OCI-LY7 (cell line): ENCODE data around the gene HLA-DPB1. TPM values are rescaled to one million over a fixed set of nuclear protein-coding genes. Genes with fewer than 3 reads are reported as not detected.

ENCODE experiments used
- BruUV-seq: library from RNA; stranded (reverse); fragments of 400-500 nt; replicated peaks from 2 replicates; lab custom pipeline; 2021; lab: Mats Ljungman, UMichigan
- CTCF ChIA-PET: fragments of 300-600 bp; sonication (Branson Sonifier 250); formaldehyde crosslinking; loops from one replicate; lab custom pipeline; 2022; ENCODE audit warnings: antibody characterized with exemption; ENCODE audit not compliant: unreplicated experiment; lab: Charles Lee
- POLR2A ChIA-PET: fragments of 300-600 bp; sonication (Branson Sonifier 250); formaldehyde crosslinking; loops from one replicate; lab custom pipeline; 2022; ENCODE audit warnings: antibody characterized with exemption; lab: Charles Lee
- DNase-seq: peaks from one replicate; pipeline ENCODE4 v3.0.0-alpha.2; 2015; ENCODE audit warnings: low spot score
- H2AFZ ChIP-seq: fragments of 200-600 bp; sonication (generic), shearing (Covaris generic); 2 replicates; pipeline ENCODE4 v1.6.1; 2014; ENCODE audit warnings: mild to moderate bottlenecking, antibody characterized with exemption, low read length, moderate library complexity
- H3K27ac ChIP-seq: fragments of 200-600 bp; sonication (generic); 2 replicates; pipeline ENCODE4 v1.5.1; 2014; ENCODE audit warnings: mixed run types, low read depth, mild to moderate bottlenecking, moderate library complexity, low read length, inconsistent platforms; ENCODE audit not compliant: poor library complexity, severe bottlenecking
- H3K36me3 ChIP-seq: fragments of 200-600 bp; sonication (generic); 2 replicates; pipeline ENCODE4 v1.6.1; 2014; ENCODE audit warnings: mild to moderate bottlenecking, antibody characterized with exemption, low read length, moderate library complexity, mixed read lengths; ENCODE audit not compliant: insufficient read depth
- H3K4me1 ChIP-seq: fragments of 200-600 bp; sonication (generic); 2 replicates; pipeline ENCODE4 v1.5.1; 2014; ENCODE audit warnings: mild to moderate bottlenecking, low read length; ENCODE audit not compliant: insufficient read depth, poor library complexity, severe bottlenecking
- H3K4me2 ChIP-seq: fragments of 200-600 bp; sonication (generic); 2 replicates; pipeline ENCODE4 v1.6.1; 2014; ENCODE audit warnings: mild to moderate bottlenecking, low read length
- H3K4me3 ChIP-seq: fragments of 200-600 bp; sonication (generic); 2 replicates; pipeline ENCODE4 v1.5.1; 2014; ENCODE audit warnings: mild to moderate bottlenecking, low read depth, low read length; ENCODE audit not compliant: poor library complexity, severe bottlenecking
- H3K79me2 ChIP-seq: fragments of 200-600 bp; sonication (generic); 2 replicates; pipeline ENCODE4 v1.6.1; 2016; ENCODE audit warnings: low read depth, mild to moderate bottlenecking, low read length, moderate library complexity, mixed read lengths; ENCODE audit not compliant: insufficient read depth
- H3K9me2 ChIP-seq: fragments of 200-600 bp; sonication (generic); 2 replicates; pipeline ENCODE4 v1.6.1; 2016; ENCODE audit warnings: mild to moderate bottlenecking, low read length, mixed read lengths; ENCODE audit not compliant: insufficient read depth
- H3K9me3 ChIP-seq: fragments of 200-600 bp; sonication (generic); 2 replicates; pipeline ENCODE4 v1.6.1; 2014; ENCODE audit warnings: mild to moderate bottlenecking, mixed run types, low read length, mixed read lengths
- H4K20me1 ChIP-seq: fragments of 200-600 bp; sonication (generic); 2 replicates; pipeline ENCODE4 v1.6.1; 2014; ENCODE audit warnings: mild to moderate bottlenecking, antibody characterized with exemption, low read length, moderate library complexity, mixed read lengths; ENCODE audit not compliant: insufficient read depth
- EZH2phosphoT487 ChIP-seq: fragments of 200-600 bp; sonication (generic); IDR thresholded peaks from 2 replicates; pipeline ENCODE4 v1.6.1; 2018; ENCODE audit warnings: low read depth, borderline replicate concordance, mild to moderate bottlenecking, mixed run types, antibody characterized with exemption, low read length, moderate library complexity, mixed read lengths
- intact Hi-C: fragments of 100-400 bp; cut with micrococcal nuclease; formaldehyde crosslinking; loops from one replicate; pipeline ENCODE4 v1.10.0; 2022; ENCODE audit not compliant: unreplicated experiment
- total RNA-seq, 2 experiments: library from RNA; depleted of rRNA in 1 of 2; stranded (reverse); fragments of >200 nt in 1 of 2; shearing (Covaris generic) in 1 of 2; gene quantifications; 2 replicates each; pipeline ENCODE4 v1.2.3, GENCODE V29; 2014 to 2022
- TF ChIP-seq, protein P1 (sequence below): fragments of 200-600 bp; sonication (generic); conservative IDR thresholded peaks from 2 replicates; pipeline ENCODE4 v1.5.1; 2014; ENCODE audit warnings: mild to moderate bottlenecking, antibody characterized with exemption, low read length, moderate library complexity, mixed read lengths

The HLA-DPB1 gene
- total RNA-seq, 2 experiments from 2014 or later = 74.5 to 117 TPM

GRCh38 chr6:33080127-33081089 is 4.6 kb downstream of the HLA-DPB1 start:
- Histone ChIP-seq H3K4me3 (no peak overlapping the region), H3K27ac (no peak overlapping the region), H3K36me3 (peaks cover 57% of the 10 kb centered on the region), H3K9me3 (no peaks in the 10 kb centered on the region), H3K4me2 (no peak overlapping the region), H3K4me1 (peaks cover 20% of the 10 kb centered on the region), H3K9me2 (no peaks in the 10 kb centered on the region), H3K79me2 (peaks cover 25% of the 10 kb centered on the region), H4K20me1 (no peaks in the 10 kb centered on the region), H2AFZ (no peak overlapping the region)
- no peak for DNase-seq
- CTCF ChIA-PET = no interaction called here
- POLR2A ChIA-PET = no interaction called here
- no peak for TF ChIP-seq EZH2phosphoT487
- TF ChIP-seq, protein P1, sequence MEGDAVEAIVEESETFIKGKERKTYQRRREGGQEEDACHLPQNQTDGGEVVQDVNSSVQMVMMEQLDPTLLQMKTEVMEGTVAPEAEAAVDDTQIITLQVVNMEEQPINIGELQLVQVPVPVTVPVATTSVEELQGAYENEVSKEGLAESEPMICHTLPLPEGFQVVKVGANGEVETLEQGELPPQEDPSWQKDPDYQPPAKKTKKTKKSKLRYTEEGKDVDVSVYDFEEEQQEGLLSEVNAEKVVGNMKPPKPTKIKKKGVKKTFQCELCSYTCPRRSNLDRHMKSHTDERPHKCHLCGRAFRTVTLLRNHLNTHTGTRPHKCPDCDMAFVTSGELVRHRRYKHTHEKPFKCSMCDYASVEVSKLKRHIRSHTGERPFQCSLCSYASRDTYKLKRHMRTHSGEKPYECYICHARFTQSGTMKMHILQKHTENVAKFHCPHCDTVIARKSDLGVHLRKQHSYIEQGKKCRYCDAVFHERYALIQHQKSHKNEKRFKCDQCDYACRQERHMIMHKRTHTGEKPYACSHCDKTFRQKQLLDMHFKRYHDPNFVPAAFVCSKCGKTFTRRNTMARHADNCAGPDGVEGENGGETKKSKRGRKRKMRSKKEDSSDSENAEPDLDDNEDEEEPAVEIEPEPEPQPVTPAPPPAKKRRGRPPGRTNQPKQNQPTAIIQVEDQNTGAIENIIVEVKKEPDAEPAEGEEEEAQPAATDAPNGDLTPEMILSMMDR = no peak
- no TSS peak for BruUV-seq
- intact Hi-C loops = no loop called here

- DNase-seq = no peak
- H3K79me2 ChIP-seq = peaks cover 20% of the 10 kb centered on the region
Observed at GRCh38 chr6:33081098-33081824, 5.5 kb downstream of the HLA-DPB1 start.

More at GRCh38 chr6:33081098-33081824, 5.5 kb downstream of the HLA-DPB1 start:
- TF ChIP-seq, protein P1 = no peak
- no peak for TF ChIP-seq EZH2phosphoT487
- no peak overlapping the region for H3K27ac ChIP-seq
- ChIA-PET CTCF (no interaction called here), POLR2A (no interaction called here)
- intact Hi-C loops = no loop called here
- no peak overlapping the region for H3K4me3 ChIP-seq
- H2AFZ ChIP-seq = no peak overlapping the region
- H3K9me2 ChIP-seq = no peaks in the 10 kb centered on the region
- no peak overlapping the region for H3K4me2 ChIP-seq
- no TSS peak for BruUV-seq
- peaks cover 19% of the 10 kb centered on the region for H3K4me1 ChIP-seq
- H3K36me3 ChIP-seq = peaks cover 66% of the 10 kb centered on the region
- H3K9me3 ChIP-seq = no peaks in the 10 kb centered on the region
- H4K20me1 ChIP-seq = no peaks in the 10 kb centered on the region
